T-helper 2 cell (primary cell): Measurements from ENCODE around the gene ACTRT2.

ENCODE experiments used
- DNase-seq, 5 experiments: peaks; one replicate each; pipeline versions ENCODE4 v3.0.0 to v3.0.0-alpha.2; 2012 to 2022
- total RNA-seq, 2 donors: gene quantifications; one replicate each; lab custom pipeline; 2026; lab: John Stamatoyannopoulos, UW

Gene ACTRT2
- total RNA-seq: 0 reads per million in 2 donors

- DNase-seq: no peak
These were observed at the start of gene ACTRT2 for GRCh38 chr1:3021233-3021671. Gene ACTRT2 (plus strand): TSS chr1:3021467. CDS start chr1:3021687, 220 bp downstream.

GRCh38 chr1:2971609-2972008 is 49.7 kb upstream of the ACTRT2 start:
- DNase-seq: no peak

- no peak for DNase-seq
These were observed 49.0 kb upstream of the ACTRT2 start for GRCh38 chr1:2972011-2972878.

GRCh38 chr1:2972879-2973575 is 48.2 kb upstream of the ACTRT2 start:
- DNase-seq: no peak

- DNase-seq: no peak
These were observed 47.4 kb upstream of the ACTRT2 start for GRCh38 chr1:2973601-2974593.

- DNase-seq: no peak
These were observed 46.5 kb upstream of the ACTRT2 start for GRCh38 chr1:2974701-2975301.

GRCh38 chr1:2975466-2976179 is 45.6 kb upstream of the ACTRT2 start:
- no peak for DNase-seq

GRCh38 chr1:2976180-2976562 is 45.1 kb upstream of the ACTRT2 start:
- DNase-seq: no peak

GRCh38 chr1:2977886-2978611 is 43.2 kb upstream of the ACTRT2 start:
- no peak for DNase-seq

GRCh38 chr1:2978691-2979190 is 42.5 kb upstream of the ACTRT2 start:
- DNase-seq: no peak

GRCh38 chr1:2979191-2980072 is 41.8 kb upstream of the ACTRT2 start:
- DNase-seq: no peak

- no peak for DNase-seq
These were observed 41.0 kb upstream of the ACTRT2 start for GRCh38 chr1:2980073-2980791.

- DNase-seq: no peak
These were observed 40.4 kb upstream of the ACTRT2 start for GRCh38 chr1:2980849-2981248.

- DNase-seq: no peak
These were observed 39.9 kb upstream of the ACTRT2 start for GRCh38 chr1:2981388-2981787.

- no peak for DNase-seq
These were observed 39.2 kb upstream of the ACTRT2 start for GRCh38 chr1:2981981-2982614.

- DNase-seq: no peak
These were observed 38.5 kb upstream of the ACTRT2 start for GRCh38 chr1:2982615-2983318.

GRCh38 chr1:2983319-2983705 is 38.0 kb upstream of the ACTRT2 start:
- no peak for DNase-seq
